Measurements from ENCODE around the gene BMF.

DNA sequence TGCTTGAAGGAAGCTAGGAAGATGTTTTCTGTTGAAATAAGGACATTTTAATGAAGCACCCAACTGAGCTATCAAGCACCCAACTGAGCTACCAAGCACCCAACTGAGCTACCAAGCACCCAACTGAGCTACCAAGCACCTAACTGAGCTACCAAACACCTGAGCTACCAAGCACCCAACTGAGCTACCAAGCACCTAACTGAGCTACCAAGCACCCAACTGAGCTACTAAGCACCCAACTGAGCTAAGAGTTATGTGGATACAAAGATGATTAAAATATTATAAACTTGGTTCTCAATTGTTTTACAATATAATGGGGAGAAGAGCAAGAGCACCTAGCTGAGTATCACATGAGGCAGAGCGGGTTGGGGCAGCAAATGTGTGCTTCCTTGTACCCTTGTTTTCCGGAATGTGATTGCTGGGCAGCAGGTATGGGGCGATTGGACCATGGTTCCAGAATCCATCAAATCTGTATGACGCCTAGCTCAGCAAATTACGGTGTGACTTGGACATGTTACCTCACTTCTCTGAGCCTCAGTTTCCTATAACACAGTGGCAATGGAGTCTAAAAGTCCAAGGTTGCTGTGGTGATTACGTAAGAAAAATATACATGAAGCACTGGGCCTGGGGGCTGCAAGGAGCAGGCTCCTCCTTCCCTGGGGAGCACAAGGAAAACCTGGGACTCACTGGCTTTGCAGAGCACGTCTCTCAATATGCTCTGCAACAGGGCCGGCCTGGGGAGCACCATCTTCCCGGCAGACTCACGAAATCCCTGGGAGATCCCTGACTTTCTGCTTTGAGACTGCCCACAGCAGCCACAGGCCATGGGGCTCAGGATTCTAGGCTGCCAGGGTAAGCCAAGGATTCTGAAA lies 11.3 kb downstream of the BMF start:
- TF ChIP-seq CTCF (IDR thresholded peaks at IDR 0.05) (no peak), POLR2A (IDR thresholded peaks at IDR 0.05) (no peak), EP300 (IDR thresholded peaks at IDR 0.05; ENCODE audit: low read depth) (no peak)

Data from transverse colon (tissue), 3 donors.